ENCODE measurements around the gene KRT80. TPM values are rescaled to one million over a fixed set of nuclear protein-coding genes. Genes with fewer than 3 reads are reported as not detected.

The KRT80 gene
- total RNA-seq, 2 donors from 2014 or later = 1.1 TPM; not detected in 1

GRCh38 chr12:52213564-52214420 lies 22.0 kb upstream of the KRT80 start:
- peak; percentile 81 for ATAC-seq
- peak; percentile 71 to 73 for DNase-seq
- intact Hi-C loops (cut with DNase I, micrococcal nuclease) = no loop called here

- DNase-seq = no peak
These were observed 21.1 kb upstream of the KRT80 start for GRCh38 chr12:52212701-52213563.

GRCh38 chr12:52211716-52212585 lies 20.1 kb upstream of the KRT80 start:
- intact Hi-C loops (cut with DNase I, micrococcal nuclease) = no loop called here
- DNase-seq (peak in 1 of 2 donors; percentile 21), ATAC-seq (no peak)

More at GRCh38 chr12:52212701-52213563, 21.1 kb upstream of the KRT80 start:
- intact Hi-C loops (cut with DNase I, micrococcal nuclease) = no loop called here
- no peak for ATAC-seq

- no peak for DNase-seq
- intact Hi-C loops (cut with DNase I, micrococcal nuclease) = no loop called here
- ATAC-seq = no peak
These were observed 19.3 kb upstream of the KRT80 start for GRCh38 chr12:52210925-52211650.

- no peak for ATAC-seq
- intact Hi-C loops (cut with DNase I, micrococcal nuclease) = no loop called here
- DNase-seq = no peak
These were observed 18.5 kb upstream of the KRT80 start for GRCh38 chr12:52210186-52210924.

- DNase-seq = no peak
- ATAC-seq = no peak
- intact Hi-C loops (cut with DNase I, micrococcal nuclease) = no loop called here
These were observed 17.5 kb upstream of the KRT80 start for GRCh38 chr12:52209321-52209720.

- intact Hi-C loops (cut with DNase I, micrococcal nuclease) = no loop called here
- no peak for DNase-seq
- no peak for ATAC-seq
These were observed 16.8 kb upstream of the KRT80 start for GRCh38 chr12:52208424-52209165.

GRCh38 chr12:52207895-52208294 lies 16.1 kb upstream of the KRT80 start:
- peak; percentile 61 for ATAC-seq
- peak; percentile 32 to 62 for DNase-seq
- intact Hi-C loops (cut with DNase I, micrococcal nuclease) = no loop called here

GRCh38 chr12:52207106-52207505 lies 15.3 kb upstream of the KRT80 start:
- no peak for ATAC-seq
- intact Hi-C loops (cut with DNase I, micrococcal nuclease) = no loop called here
- no peak for DNase-seq

- intact Hi-C loops (cut with DNase I, micrococcal nuclease) = no loop called here
- ATAC-seq (no peak), DNase-seq (no peak)
These were observed 14.7 kb upstream of the KRT80 start for GRCh38 chr12:52206304-52207040.

GRCh38 chr12:52205612-52206303 lies 13.9 kb upstream of the KRT80 start:
- ATAC-seq (no peak), DNase-seq (no peak)
- intact Hi-C loops (cut with DNase I, micrococcal nuclease) = no loop called here

- DNase-seq = no peak
- ATAC-seq = no peak
- intact Hi-C loops (cut with DNase I, micrococcal nuclease) = no loop called here
These were observed 13.2 kb upstream of the KRT80 start for GRCh38 chr12:52204931-52205505.

GRCh38 chr12:52204095-52204930 lies 12.5 kb upstream of the KRT80 start:
- intact Hi-C loops (cut with DNase I, micrococcal nuclease) = no loop called here
- DNase-seq (no peak), ATAC-seq (no peak)

- DNase-seq (peak in 1 of 2 donors; percentile 24), ATAC-seq (peak; percentile 64)
- intact Hi-C loops (cut with DNase I, micrococcal nuclease) = no loop called here
These were observed 11.5 kb upstream of the KRT80 start for GRCh38 chr12:52203079-52203921.
